Left lung (tissue), 14 donors: Measurements from ENCODE around the gene ADAMTS12. TPM values are rescaled to one million over a fixed set of nuclear protein-coding genes. Genes with fewer than 3 reads are reported as not detected.

Experiments
- ATAC-seq: fragments of 200-7000 bp; cut with Tn5 transposase; one replicate; pipeline ENCODE4 v1.9.1; 2020; ENCODE audit warnings: moderate library complexity
- DNase-seq, 4 donors: peaks; one replicate each; pipeline ENCODE4 v3.0.0-alpha.2; 2013 to 2020
- H3K27ac ChIP-seq, 2 donors: fragments of 200-600 bp; sonication (generic) in 1 of 2; one replicate each; pipeline versions ENCODE4 v1.5.0 to v1.8.0; 2020 to 2021
- H3K27me3 ChIP-seq, 2 donors: fragments of 200-600 bp; sonication (generic) in 1 of 2; one replicate each; pipeline versions ENCODE4 v1.5.0 to v1.8.0; 2020 to 2021
- H3K36me3 ChIP-seq, 2 donors: fragments of 200-600 bp; sonication (generic) in 1 of 2; one replicate each; pipeline versions ENCODE4 v1.5.0 to v1.8.0; 2020 to 2021
- H3K4me1 ChIP-seq, 2 donors: fragments of 200-600 bp; one replicate each; pipeline ENCODE4 v1.8.0; 2021
- H3K4me3 ChIP-seq, 2 donors: fragments of 200-600 bp; sonication (generic) in 1 of 2; one replicate each; pipeline versions ENCODE4 v1.5.0 to v1.8.0; 2020 to 2021; ENCODE audit warnings: mild to moderate bottlenecking in 1 of 2
- H3K9me3 ChIP-seq, 2 donors: fragments of 200-600 bp; sonication (generic) in 1 of 2; one replicate each; pipeline versions ENCODE4 v1.5.0 to v1.8.0; 2020 to 2021
- intact Hi-C, 2 donors: fragments of 100-400 bp; cut with DNase I; formaldehyde crosslinking; loops; one replicate each; pipeline versions ENCODE4 v1.11.2 to v1.14.2; 2022
- long read RNA-seq, 12 donors: library from polyadenylated mRNA in 2 of 12; unstranded in 2 of 12; transcript quantifications; one replicate each; pipeline ENCODE4 v2.0.0 and lab custom pipeline, GENCODE V29; 2019 to 2026
- polyA plus RNA-seq, 6 donors: library from polyadenylated mRNA; unstranded; fragments of 120-200 nt; gene quantifications; one replicate each; pipeline ENCODE4 v1.2.1, GENCODE V29; 2013; ENCODE audit not compliant: insufficient read length in 6 of 6
- total RNA-seq, 2 donors: library from RNA; stranded (reverse); fragmentation: NEBNext Ultra II Directional; extraction: Animal tissue kit (Norgen Biotek cat#: 25700); gene quantifications; one replicate each; pipeline ENCODE4 v1.2.1, GENCODE V29; 2021
- TF ChIP-seq, protein P1 (sequence below), 2 donors: fragments of 200-600 bp; sonication (generic) in 1 of 2; IDR thresholded peaks; one replicate each; pipeline versions ENCODE4 v1.5.0 to v1.8.0; 2021; ENCODE audit warnings: antibody characterized with exemption in 2 of 2
- donor health status: DM: no; HTN: yes; CAD: no.
- donor health status: DM: no; HTN: no; CAD: no.

The ADAMTS12 gene
- total RNA-seq (10 to 100 TPM; 11.6 to 34.4 TPM), polyA plus RNA-seq (10 to 100 TPM; 42.8 to 59.1 (median 56.0) TPM)
- long read RNA-seq, donor 1, partial matches to known transcripts: 11 of 15 reads
- long read RNA-seq, donor 1, other reads (novel, unspliced or antisense): 0 of 15 reads
- long read RNA-seq, donor 2, transcript ADAMTS12-206 (3 exons, 1,003 nt): major isoform, 9 of 19 reads
- long read RNA-seq, donor 2, partial matches to known transcripts: 10 of 19 reads
- long read RNA-seq, donor 2, other reads (novel, unspliced or antisense): 0 of 19 reads
- long read RNA-seq, donor 3, full-length matches to known transcripts: 1 of 6 reads
- long read RNA-seq, donor 3, partial matches to known transcripts: 5 of 6 reads
- long read RNA-seq, donor 3, other reads (novel, unspliced or antisense): 0 of 6 reads
- long read RNA-seq, donor 4, partial matches to known transcripts: 1 of 6 reads
- long read RNA-seq, donor 4, other reads (novel, unspliced or antisense): 1 of 6 reads
- long read RNA-seq, donor 5, partial matches to known transcripts: 5 of 9 reads
- long read RNA-seq, donor 5, other reads (novel, unspliced or antisense): 0 of 9 reads
- long read RNA-seq, donor 6, full-length matches to known transcripts: 7 of 7 reads
- long read RNA-seq, donor 6, partial matches to known transcripts: 0 of 7 reads
- long read RNA-seq, donor 6, other reads (novel, unspliced or antisense): 0 of 7 reads
- long read RNA-seq, donor 7, partial matches to known transcripts: 0 of 2 reads
- long read RNA-seq, donor 7, other reads (novel, unspliced or antisense): 0 of 2 reads
- long read RNA-seq, donor 8, partial matches to known transcripts: 5 of 6 reads
- long read RNA-seq, donor 8, other reads (novel, unspliced or antisense): 0 of 6 reads
- long read RNA-seq, donor 9: 0 reads
- long read RNA-seq, donor 10, partial matches to known transcripts: 0 of 2 reads
- long read RNA-seq, donor 10, other reads (novel, unspliced or antisense): 0 of 2 reads
- long read RNA-seq, donor 11, partial matches to known transcripts: 0 of 4 reads
- long read RNA-seq, donor 11, other reads (novel, unspliced or antisense): 0 of 4 reads
- long read RNA-seq, donor 12, partial matches to known transcripts: 0 of 4 reads
- long read RNA-seq, donor 12, other reads (novel, unspliced or antisense): 0 of 4 reads

DNA sequence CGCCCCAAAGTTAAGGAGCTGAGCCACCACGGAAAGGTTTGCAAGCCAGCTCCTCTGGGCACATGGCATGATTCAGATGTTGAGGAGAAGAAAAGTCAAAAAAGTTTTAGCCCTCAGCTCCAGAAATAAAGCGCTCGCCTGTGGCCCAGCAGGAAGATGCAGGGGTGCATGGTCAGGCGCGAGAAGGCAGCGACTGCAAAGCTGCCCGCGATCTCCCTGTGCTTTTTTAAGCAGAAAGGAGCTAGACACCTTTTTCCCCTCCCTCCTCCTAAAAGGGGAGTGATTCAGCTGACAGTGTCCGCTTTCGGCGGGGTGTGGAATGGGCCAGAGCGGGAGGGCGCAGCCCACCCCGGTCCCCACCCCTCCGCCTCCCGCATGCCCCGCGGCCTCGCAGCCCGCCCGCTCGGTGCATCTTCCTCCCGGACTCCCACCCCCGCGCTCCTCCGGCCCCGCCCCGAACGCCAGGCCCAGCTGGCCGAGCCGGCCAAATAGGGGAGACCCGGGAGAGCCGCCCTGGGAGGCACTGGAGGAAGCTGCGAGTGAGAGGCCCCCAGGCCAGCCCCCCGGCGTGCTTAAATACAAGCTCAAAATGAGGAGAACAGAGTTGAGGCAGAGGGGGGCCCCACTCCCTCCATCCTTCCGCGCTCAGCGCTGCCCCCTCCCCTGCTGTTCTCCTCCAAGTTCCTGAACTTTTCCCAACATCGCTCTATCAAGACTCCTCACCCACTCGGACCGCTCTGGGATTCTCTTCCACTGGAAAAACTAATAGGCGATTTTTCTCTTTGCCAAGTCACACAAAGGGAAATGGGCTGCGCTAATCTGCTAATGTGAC, at the start of gene ADAMTS12:
TSS of gene ADAMTS12 (minus strand) at position 203 of the 832 bp plus-strand sequence. CDS start at position 69, 134 bp downstream.
- H3K36me3 ChIP-seq: no peaks in the 10 kb centered on the region
- H3K4me3 ChIP-seq: peak within 1 kb of the TSS; percentile 26 to 32
- no peaks in the 10 kb centered on the region for H3K9me3 ChIP-seq
- H3K27me3 ChIP-seq: peaks cover 0 to 59% of the 10 kb centered on the region in 2 donors
- peak within 1 kb of the TSS in 1 of 2 donors; percentile 47 for H3K27ac ChIP-seq
- TF ChIP-seq, protein P1, sequence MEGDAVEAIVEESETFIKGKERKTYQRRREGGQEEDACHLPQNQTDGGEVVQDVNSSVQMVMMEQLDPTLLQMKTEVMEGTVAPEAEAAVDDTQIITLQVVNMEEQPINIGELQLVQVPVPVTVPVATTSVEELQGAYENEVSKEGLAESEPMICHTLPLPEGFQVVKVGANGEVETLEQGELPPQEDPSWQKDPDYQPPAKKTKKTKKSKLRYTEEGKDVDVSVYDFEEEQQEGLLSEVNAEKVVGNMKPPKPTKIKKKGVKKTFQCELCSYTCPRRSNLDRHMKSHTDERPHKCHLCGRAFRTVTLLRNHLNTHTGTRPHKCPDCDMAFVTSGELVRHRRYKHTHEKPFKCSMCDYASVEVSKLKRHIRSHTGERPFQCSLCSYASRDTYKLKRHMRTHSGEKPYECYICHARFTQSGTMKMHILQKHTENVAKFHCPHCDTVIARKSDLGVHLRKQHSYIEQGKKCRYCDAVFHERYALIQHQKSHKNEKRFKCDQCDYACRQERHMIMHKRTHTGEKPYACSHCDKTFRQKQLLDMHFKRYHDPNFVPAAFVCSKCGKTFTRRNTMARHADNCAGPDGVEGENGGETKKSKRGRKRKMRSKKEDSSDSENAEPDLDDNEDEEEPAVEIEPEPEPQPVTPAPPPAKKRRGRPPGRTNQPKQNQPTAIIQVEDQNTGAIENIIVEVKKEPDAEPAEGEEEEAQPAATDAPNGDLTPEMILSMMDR (IDR thresholded peaks at IDR 0.05): no peak
- ATAC-seq (peak; percentile 66), DNase-seq (peak; percentile 42 to 87 (median 78))
- H3K4me1 ChIP-seq: no peaks in the 10 kb centered on the region
- intact Hi-C loops: no loop called here

GRCh38 chr5:33941090-33941489, 49.3 kb upstream of the ADAMTS12 start:
- TF ChIP-seq, protein P1 (IDR thresholded peaks at IDR 0.05): no peak
- no peaks in the 10 kb centered on the region for H3K36me3 ChIP-seq
- no peaks in the 10 kb centered on the region for H3K9me3 ChIP-seq
- no peak overlapping the region for H3K4me3 ChIP-seq
- peaks cover 9 to 10% of the 10 kb centered on the region in 2 donors for H3K4me1 ChIP-seq
- DNase-seq (no peak), ATAC-seq (no peak)
- no peak overlapping the region for H3K27ac ChIP-seq
- H3K27me3 ChIP-seq: peaks cover 33 to 66% of the 10 kb centered on the region in 2 donors
- intact Hi-C loops: no loop called here

DNA sequence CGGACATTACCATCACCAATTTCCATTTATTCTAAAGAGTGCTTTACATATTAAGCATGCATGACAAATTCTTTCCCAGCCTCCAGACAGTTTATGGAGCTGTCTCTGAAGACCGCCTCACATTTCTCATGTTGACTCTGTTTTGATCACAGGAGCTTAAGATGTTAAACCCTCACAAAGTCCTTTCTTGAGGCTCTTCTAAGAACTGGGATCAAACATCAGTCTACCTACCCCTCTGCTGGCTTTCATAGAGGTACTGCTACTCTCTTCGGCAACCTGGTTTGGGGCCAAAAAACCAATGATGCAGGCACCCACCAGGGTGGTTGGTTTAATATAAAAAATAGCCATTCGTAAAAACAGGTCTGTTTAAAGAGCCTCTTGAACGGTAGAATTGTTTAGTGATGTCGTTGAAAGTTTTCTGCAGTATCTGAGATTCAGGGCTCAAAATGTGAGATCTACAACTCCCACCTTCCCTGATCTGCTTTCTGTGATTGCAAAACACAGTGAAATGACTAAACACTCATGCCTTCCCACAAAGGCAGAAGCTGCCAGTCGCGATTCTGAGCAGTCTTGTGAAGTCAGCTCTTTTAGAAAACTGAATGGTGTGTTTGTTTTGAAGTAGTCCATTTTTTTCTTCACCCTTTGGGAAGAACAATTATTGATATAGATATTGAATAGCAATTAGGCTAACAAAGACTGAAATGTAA, 47.9 kb upstream of the ADAMTS12 start:
- Histone ChIP-seq H3K9me3 (no peaks in the 10 kb centered on the region), H3K4me1 (peaks cover 11 to 12% of the 10 kb centered on the region in 2 donors), H3K4me3 (no peak overlapping the region), H3K27me3 (peaks cover 35 to 79% of the 10 kb centered on the region in 2 donors), H3K27ac (no peak overlapping the region), H3K36me3 (no peaks in the 10 kb centered on the region)
- DNase-seq (no peak), ATAC-seq (no peak)
- intact Hi-C loops: loop anchor here in 1 of 2 donors (10.0 kb wide), 1 partner anchor 465 kb away; no protein-coding TSS in a partner anchor
- TF ChIP-seq, protein P1 (IDR thresholded peaks at IDR 0.05): no peak

DNA sequence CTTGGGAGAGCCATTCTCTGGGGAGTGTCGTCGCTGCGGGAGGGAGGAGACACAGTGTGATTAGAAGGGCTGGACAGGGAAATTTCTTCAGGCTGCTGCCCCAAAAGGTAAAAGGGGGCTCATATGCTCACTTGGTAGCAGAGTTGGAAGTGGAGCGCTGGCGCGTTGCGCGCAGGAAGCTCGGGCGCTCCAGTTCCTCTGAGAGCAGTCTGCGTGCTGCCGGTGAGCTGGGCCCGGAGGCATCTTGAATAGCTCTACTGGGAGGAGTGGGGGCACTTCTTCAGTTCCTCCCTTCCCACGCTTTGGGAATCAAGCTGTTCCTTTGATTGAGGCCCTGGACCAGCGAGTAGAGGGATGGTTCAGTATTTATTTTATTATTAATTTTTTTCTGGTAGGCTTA, 47.1 kb upstream of the ADAMTS12 start:
- DNase-seq (no peak), ATAC-seq (no peak)
- Histone ChIP-seq H3K27ac (no peak overlapping the region), H3K9me3 (no peaks in the 10 kb centered on the region), H3K36me3 (no peaks in the 10 kb centered on the region), H3K4me1 (peaks cover 11 to 12% of the 10 kb centered on the region in 2 donors), H3K4me3 (no peak overlapping the region), H3K27me3 (peaks cover 35 to 82% of the 10 kb centered on the region in 2 donors)
- TF ChIP-seq, protein P1 (IDR thresholded peaks at IDR 0.05): no peak
- intact Hi-C loops: loop anchor here in 1 of 2 donors (10.0 kb wide), 1 partner anchor 464 kb away; no protein-coding TSS in a partner anchor
